ENCODE measurements around the gene ETV2. TPM values are rescaled to one million over a fixed set of nuclear protein-coding genes. Genes with fewer than 3 reads are reported as not detected.

Gene ETV2
- total RNA-seq, 1 donor from 2014 or later: 1.1 TPM

GRCh38 chr19:35622750-35623149 lies 18.8 kb upstream of the ETV2 start:
- no peak for DNase-seq (ENCODE audit: extremely low spot score, unreplicated experiment)
- Mint-ChIP-seq H3K27ac (no peak overlapping the region), H3K27me3 (no peaks in the 10 kb centered on the region), H3K36me3 (no peaks in the 10 kb centered on the region), H3K4me1 (ENCODE audit: unreplicated experiment) (no peaks in the 10 kb centered on the region), H3K4me3 (no peak overlapping the region), H3K9me3 (no peaks in the 10 kb centered on the region)
- no peak for TF ChIP-seq CTCF (conservative IDR thresholded peaks at IDR 0.05)

DNA sequence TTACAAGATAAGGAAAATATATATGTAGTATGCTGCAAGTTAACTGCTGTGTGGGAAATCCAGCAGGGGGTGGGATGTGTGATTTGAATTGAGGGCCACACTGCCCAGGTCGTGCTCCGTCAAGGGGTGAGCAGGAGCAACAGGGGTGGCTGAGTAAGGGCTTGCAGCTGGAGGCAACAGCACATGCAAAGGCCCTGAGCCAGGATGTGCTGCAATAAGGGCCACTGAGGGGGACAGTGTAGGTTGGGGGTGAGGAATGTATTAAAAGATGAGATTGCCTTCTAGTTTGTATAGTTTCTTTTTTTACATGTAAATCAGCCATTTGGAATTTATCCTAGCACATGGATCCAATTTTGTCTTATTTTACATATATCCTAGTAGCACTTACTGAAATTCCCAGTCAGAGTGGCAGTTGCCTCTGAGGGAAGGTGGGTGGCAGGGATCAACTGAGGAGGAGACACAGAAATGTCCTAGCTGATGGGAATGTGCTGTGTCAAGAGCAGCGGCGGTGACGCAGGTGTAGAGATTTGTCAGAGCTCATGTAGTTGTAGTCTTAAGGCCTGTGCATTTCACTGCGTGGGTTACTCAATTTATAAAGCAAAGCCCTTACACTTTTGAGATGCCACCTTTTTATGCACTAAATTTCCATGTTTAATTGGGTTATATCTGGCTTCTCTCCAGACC lies 18.1 kb upstream of the ETV2 start:
- H3K9me3 Mint-ChIP-seq: no peaks in the 10 kb centered on the region
- no peaks in the 10 kb centered on the region for H3K36me3 Mint-ChIP-seq
- peaks cover 5% of the 10 kb centered on the region for H3K4me1 Mint-ChIP-seq (ENCODE audit: unreplicated experiment)
- H3K27me3 Mint-ChIP-seq: no peaks in the 10 kb centered on the region
- DNase-seq (ENCODE audit: extremely low spot score, unreplicated experiment): no peak
- TF ChIP-seq CTCF (conservative IDR thresholded peaks at IDR 0.05): no peak
- no peak overlapping the region for H3K27ac Mint-ChIP-seq
- H3K4me3 Mint-ChIP-seq: no peak overlapping the region

DNA sequence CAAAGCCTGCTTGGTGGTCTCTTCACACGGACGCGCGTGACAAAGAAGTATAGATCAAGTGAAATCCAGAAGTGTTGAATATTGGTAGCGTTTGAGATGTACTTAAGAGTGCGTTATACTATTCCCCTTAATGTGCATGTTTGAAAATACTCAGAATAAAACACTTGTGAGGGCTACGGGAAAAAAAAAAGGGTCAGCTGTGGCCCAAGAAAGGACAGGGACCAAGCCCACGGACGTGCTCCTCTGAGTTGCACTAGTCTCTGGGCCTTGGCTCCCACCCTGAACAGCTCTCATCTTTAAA lies 13.3 kb upstream of the ETV2 start:
- H3K27me3 Mint-ChIP-seq: peaks cover 4% of the 10 kb centered on the region
- DNase-seq (ENCODE audit: extremely low spot score, unreplicated experiment): no peak
- H3K36me3 Mint-ChIP-seq: peaks cover 19% of the 10 kb centered on the region
- H3K4me3 Mint-ChIP-seq: peak overlapping the region; percentile 99
- H3K4me1 Mint-ChIP-seq (ENCODE audit: unreplicated experiment): peaks cover 11% of the 10 kb centered on the region
- H3K27ac Mint-ChIP-seq: peak overlapping the region; percentile 99
- TF ChIP-seq CTCF (conservative IDR thresholded peaks at IDR 0.05): no peak
- no peaks in the 10 kb centered on the region for H3K9me3 Mint-ChIP-seq

DNA sequence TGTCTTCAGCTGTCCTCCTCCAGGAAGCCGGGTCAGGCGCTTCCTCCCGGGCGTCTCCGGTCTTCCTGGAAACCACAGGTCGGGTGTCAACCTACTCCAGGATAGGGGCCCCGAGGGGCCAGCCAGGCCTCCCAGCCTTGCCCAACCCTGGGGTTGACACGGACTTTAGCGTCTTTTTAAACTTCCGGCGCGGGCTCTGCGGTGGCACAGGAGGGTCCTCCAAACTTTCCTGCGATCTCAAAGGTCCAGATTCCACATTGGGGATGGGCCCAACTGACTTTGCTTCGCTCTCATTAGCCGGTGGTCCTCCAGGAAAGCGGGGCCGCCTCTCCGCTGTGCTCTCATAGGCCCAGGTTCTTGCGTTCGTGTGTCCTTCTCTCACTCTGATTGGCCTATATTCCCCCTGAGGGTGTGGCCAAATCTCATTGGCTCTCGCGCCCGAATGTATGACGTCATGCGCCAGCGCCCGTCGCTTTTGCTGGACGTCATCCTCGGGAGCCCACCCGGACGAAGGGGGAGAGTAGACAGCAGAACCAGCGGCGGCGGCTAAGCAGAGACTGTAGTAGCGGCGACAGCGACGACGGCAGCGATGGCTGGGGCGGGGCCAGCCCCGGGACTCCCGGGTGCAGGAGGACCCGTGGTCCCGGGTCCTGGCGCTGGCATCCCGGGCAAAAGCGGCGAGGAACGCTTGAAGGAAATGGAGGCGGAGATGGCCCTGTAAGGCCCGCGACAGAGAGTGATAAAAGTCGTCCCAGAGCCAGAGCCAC lies 12.8 kb upstream of the ETV2 start, which contains the start of gene RBM42:
TSS of gene RBM42 (plus strand) at position 472 of the 767 bp plus-strand sequence. CDS start at position 590, 118 bp downstream.
- peaks cover 4% of the 10 kb centered on the region for H3K27me3 Mint-ChIP-seq
- DNase-seq (ENCODE audit: extremely low spot score, unreplicated experiment): peak; percentile 98
- peak within 1 kb of the TSS; percentile 99 for H3K27ac Mint-ChIP-seq
- H3K9me3 Mint-ChIP-seq: no peaks in the 10 kb centered on the region
- no peak for TF ChIP-seq CTCF (conservative IDR thresholded peaks at IDR 0.05)
- H3K4me3 Mint-ChIP-seq: peak within 1 kb of the TSS; percentile 99
- H3K36me3 Mint-ChIP-seq: peaks cover 19% of the 10 kb centered on the region
- H3K4me1 Mint-ChIP-seq (ENCODE audit: unreplicated experiment): peaks cover 11% of the 10 kb centered on the region

GRCh38 chr19:35629332-35629633 lies 12.3 kb upstream of the ETV2 start:
- H3K9me3 Mint-ChIP-seq: no peaks in the 10 kb centered on the region
- peak overlapping the region; percentile 99 for H3K27ac Mint-ChIP-seq
- peaks cover 19% of the 10 kb centered on the region for H3K36me3 Mint-ChIP-seq
- peak overlapping the region; percentile 99 for H3K4me3 Mint-ChIP-seq
- peaks cover 11% of the 10 kb centered on the region for H3K4me1 Mint-ChIP-seq (ENCODE audit: unreplicated experiment)
- no peak for DNase-seq (ENCODE audit: extremely low spot score, unreplicated experiment)
- H3K27me3 Mint-ChIP-seq: peaks cover 4% of the 10 kb centered on the region
- no peak for TF ChIP-seq CTCF (conservative IDR thresholded peaks at IDR 0.05)
